K562 (cell line): Measurements from ENCODE around the gene TOX3. TPM values are rescaled to one million over a fixed set of nuclear protein-coding genes. Genes with fewer than 3 reads are reported as not detected.

Source experiments
- ATAC-seq: fragments of 200-7000 bp; cut with Tn5 transposase; 3 replicates; pipeline ENCODE4 v1.9.1; 2020; ENCODE audit warnings: moderate library complexity
- BruUV-seq: library from RNA; stranded (reverse); fragments of 400-500 nt; replicated peaks from 2 replicates; lab custom pipeline; 2021; lab: Mats Ljungman, UMichigan
- CTCF ChIA-PET: fragments of 300-600 bp; formaldehyde crosslinking; extraction: SDS; loops from one replicate; lab custom pipeline; 2021; ENCODE audit warnings: low intra/inter-chr PET ratio; lab: Yijun Ruan, JAX
- POLR2A ChIA-PET: fragments of 300-600, 350-650 bp; sonication (Branson Sonifier 250); formaldehyde crosslinking; extraction: SDS; loops from one replicate; lab custom pipeline; 2021; ENCODE audit warnings: antibody characterized with exemption, inconsistent platforms; lab: Yijun Ruan, JAX
- DNase-seq, 4 experiments: peaks; one replicate each; pipeline versions ENCODE4 v3.0.0 to v3.0.0-alpha.2; 2011 to 2018; ENCODE audit warnings: low spot score in 3 of 4, mixed read lengths in 3 of 4; ENCODE audit errors: extremely low read depth in 1 of 4
- FAIRE-seq: peaks from 2 replicates; lab custom pipeline; 2011; peaks lifted over from hg19 to GRCh38; lab: Jason Lieb, UNC
- H2AFZ ChIP-seq: 2 replicates; pipeline ENCODE4 v1.6.0; 2011; ENCODE audit warnings: low read depth, low read length, control low read depth, inconsistent platforms
- H3K27ac ChIP-seq: fragments of 200-600 bp; 3 replicates; pipeline ENCODE4 v1.8.0; 2011; ENCODE audit warnings: low read depth, mild to moderate bottlenecking, control low read depth, inconsistent platforms, low read length, moderate library complexity, mixed read lengths; ENCODE audit errors: extremely low read depth
- H3K27me3 ChIP-seq, 2 experiments: fragments of 300-600 bp in 1 of 2; 2 replicates in 1 of 2; 3 replicates in 1 of 2; pipeline versions ENCODE4 v1.6.0 to v1.8.0; 2011; ENCODE audit warnings: inconsistent platforms in 2 of 2, low read length in 2 of 2, mild to moderate bottlenecking in 1 of 2, mixed read lengths in 1 of 2, moderate library complexity in 1 of 2; ENCODE audit not compliant: control insufficient read depth in 2 of 2, insufficient read depth in 2 of 2
- H3K36me3 ChIP-seq: fragments of 300-600 bp; 3 replicates; pipeline ENCODE4 v1.8.0; 2011; ENCODE audit warnings: mild to moderate bottlenecking, low read length, inconsistent platforms; ENCODE audit not compliant: control insufficient read depth, insufficient read depth
- H3K4me1 ChIP-seq, 2 experiments: fragments of 200-600 bp in 1 of 2; replicated peaks in 1 of 2; 2 replicates in 1 of 2; 3 replicates in 1 of 2; pipeline versions ENCODE4 v1.5.1 to v1.8.0; 2011; ENCODE audit warnings: inconsistent platforms in 2 of 2, low read length in 2 of 2, mild to moderate bottlenecking in 1 of 2, mixed read lengths in 1 of 2, moderate library complexity in 1 of 2; ENCODE audit not compliant: control insufficient read depth in 2 of 2, insufficient read depth in 2 of 2
- H3K4me2 ChIP-seq: 2 replicates; pipeline ENCODE4 v1.6.1; 2011; ENCODE audit warnings: low read length, control low read depth, inconsistent platforms, mixed read lengths; ENCODE audit not compliant: insufficient read depth
- H3K4me3 ChIP-seq: fragments of 200-600 bp; sonication (generic), shearing (Covaris generic); 2 replicates; pipeline ENCODE4 v1.5.1; 2016; ENCODE audit warnings: control low read depth, inconsistent platforms
- H3K79me2 ChIP-seq: fragments of 200-600 bp; 3 replicates; pipeline ENCODE4 v1.8.0; 2011; ENCODE audit warnings: low read length, inconsistent platforms; ENCODE audit not compliant: control insufficient read depth, insufficient read depth
- H3K9ac ChIP-seq, 2 experiments: 2 replicates each; pipeline versions ENCODE4 v1.6.0 to v1.6.1; 2011; ENCODE audit warnings: low read depth in 2 of 2, low read length in 2 of 2, control low read depth in 1 of 2, inconsistent platforms in 1 of 2, mild to moderate bottlenecking in 1 of 2, mixed read lengths in 1 of 2; ENCODE audit not compliant: insufficient read depth in 1 of 2
- H3K9me1 ChIP-seq: one replicate; pipeline ENCODE4 v1.6.0; 2011; ENCODE audit warnings: inconsistent platforms, mild to moderate bottlenecking, low read length, moderate library complexity; ENCODE audit not compliant: control insufficient read depth, insufficient read depth
- H3K9me3 ChIP-seq: replicated peaks from 2 replicates; pipeline ENCODE4 v1.5.1; 2011; ENCODE audit warnings: low read depth, low read length, inconsistent platforms; ENCODE audit not compliant: control insufficient read depth, insufficient read depth
- H4K20me1 ChIP-seq: replicated peaks from 2 replicates; pipeline ENCODE4 v1.6.1; 2011; ENCODE audit warnings: low read length, inconsistent platforms, mixed read lengths; ENCODE audit not compliant: control insufficient read depth, insufficient read depth
- BRF2 ChIP-seq: IDR thresholded peaks from 3 replicates; pipeline ENCODE4 v1.6.1; 2011; ENCODE audit warnings: borderline replicate concordance, mild to moderate bottlenecking; ENCODE audit not compliant: insufficient read length, insufficient read depth
- E2F5 ChIP-seq: sonication (generic); formaldehyde crosslinking; IDR thresholded peaks from 2 replicates; pipeline ENCODE4 v1.8.0; 2022; ENCODE audit warnings: mild to moderate bottlenecking, missing genetic modification reagents
- EP400 ChIP-seq: fragments of 450-650 bp; IDR thresholded peaks from 2 replicates; pipeline ENCODE4 v1.6.1; 2017; ENCODE audit warnings: antibody characterized with exemption, mild to moderate bottlenecking, moderate library complexity
- EZH2 ChIP-seq: IDR thresholded peaks from 2 replicates; pipeline ENCODE4 v1.6.1; 2012; ENCODE audit warnings: low read depth, mild to moderate bottlenecking, inconsistent platforms, low read length, borderline replicate concordance
- FIP1L1 ChIP-seq: fragments of 200-400 bp; formaldehyde crosslinking; IDR thresholded peaks from 2 replicates; pipeline ENCODE4 v1.6.1; 2018; ENCODE audit warnings: mild to moderate bottlenecking, low read depth, low read length; ENCODE audit not compliant: poor library complexity, severe bottlenecking
- HMG20A ChIP-seq: fragments of 450-650 bp; formaldehyde crosslinking; conservative IDR thresholded peaks from 2 replicates; pipeline ENCODE4 v1.4.0; 2020; ENCODE audit warnings: mild to moderate bottlenecking, mixed read lengths
- NR1H2 ChIP-seq: sonication (generic); formaldehyde crosslinking; IDR thresholded peaks from 2 replicates; pipeline ENCODE4 v1.4.0; 2020; ENCODE audit warnings: mild to moderate bottlenecking, missing genetic modification reagents
- POLR2H ChIP-seq: IDR thresholded peaks from 2 replicates; pipeline ENCODE4 v1.6.1; 2016; ENCODE audit warnings: missing genetic modification characterization, low read depth, mild to moderate bottlenecking, control low read depth, missing compliant biosample characterization, moderate library complexity
- PTTG1 ChIP-seq: fragments of 450-650 bp; IDR thresholded peaks from 2 replicates; pipeline ENCODE4 v1.6.1; 2016; ENCODE audit warnings: low read depth, mild to moderate bottlenecking, missing genetic modification characterization, missing compliant biosample characterization
- SMARCA5 ChIP-seq: fragments of 450-650 bp; IDR thresholded peaks from 2 replicates; pipeline ENCODE4 v1.6.1; 2016
- SP2 ChIP-seq: IDR thresholded peaks from 2 replicates; pipeline ENCODE4 v1.6.1; 2011; ENCODE audit warnings: mild to moderate bottlenecking, low read depth, low read length, moderate library complexity; ENCODE audit not compliant: poor library complexity, severe bottlenecking; ENCODE audit errors: extremely low read depth
- ZC3H8 ChIP-seq: fragments of 450-650 bp; IDR thresholded peaks from 2 replicates; pipeline ENCODE4 v1.6.1; 2017
- ZFP1 ChIP-seq: fragments of 450-650 bp; formaldehyde crosslinking; IDR thresholded peaks from 2 replicates; pipeline ENCODE4 v1.4.0; 2020; ENCODE audit warnings: mild to moderate bottlenecking, mixed read lengths
- ZNF175 ChIP-seq: fragments of 200-800 bp; sonication (Bioruptor generic); IDR thresholded peaks from 2 replicates; pipeline ENCODE4 v1.6.1; 2016; ENCODE audit warnings: low read depth, mild to moderate bottlenecking, missing genetic modification characterization, missing compliant biosample characterization
- ZNF282 ChIP-seq: sonication (generic); formaldehyde crosslinking; IDR thresholded peaks from 2 replicates; pipeline ENCODE4 v1.8.1; 2023; ENCODE audit warnings: missing genetic modification reagents
- ZNF324 ChIP-seq: fragments of 250-450 bp; sonication (Bioruptor Pico); IDR thresholded peaks from 2 replicates; pipeline ENCODE4 v1.4.0; 2020; ENCODE audit warnings: mild to moderate bottlenecking
- WGBS: fragments of 100-300 bp; shearing (Covaris generic); methylation state at CpG from one replicate; pipeline ENCODE4 v1.1.6; 2016; ENCODE audit warnings: low coverage, mixed read lengths; ENCODE audit not compliant: insufficient coverage; ENCODE audit errors: missing lambda C conversion rate; 5-methylcytosine and 5-hydroxymethylcytosine counted together
- in situ Hi-C: fragments of 300-500 bp; cut with MboI; formaldehyde crosslinking; loops from 4 replicates; pipeline ENCODE4 v1.15.0; 2018; ENCODE audit warnings: inconsistent platforms, mixed read lengths
- intact Hi-C: fragments of 100-400 bp; cut with micrococcal nuclease; formaldehyde crosslinking; loops from 2 replicates; pipeline ENCODE4 v1.14.2; 2022
- polyA plus RNA-seq, 8 experiments: library from polyadenylated mRNA; depleted of rRNA in 4 of 8; stranded (reverse) in 5 of 8; unstranded in 3 of 8; fragments of >200 nt; fragmentation: Nextera tagmentation in 2 of 8; fragmentation: Illumina TruSeq in 1 of 8; extraction: Ambion mirVana in 2 of 8; extraction: Trizol in 1 of 8; gene quantifications; 2 replicates each; pipeline versions ENCODE4 v1.2.1 to v1.2.3, GENCODE V29; 2011 to 2014; ENCODE audit warnings: inconsistent platforms in 1 of 8, missing spikeins in 1 of 8
- total RNA-seq, 7 experiments: library from RNA; depleted of rRNA in 6 of 7; stranded (reverse); fragments of >200 nt in 6 of 7; fragmentation: Illumina TruSeq in 2 of 7; extraction: Trizol in 2 of 7; gene quantifications; 2 replicates each; pipeline versions ENCODE4 v1.2.1 to v1.2.3, GENCODE V29; 2011 to 2021; ENCODE audit warnings: low replicate concordance in 1 of 7
- TF ChIP-seq, protein P1 (sequence below): sonication (generic); formaldehyde crosslinking; IDR thresholded peaks from 2 replicates; pipeline ENCODE4 v1.4.0; 2020; ENCODE audit warnings: mild to moderate bottlenecking, missing genetic modification reagents
- TF ChIP-seq, protein P2 (sequence below): sonication (generic); formaldehyde crosslinking; IDR thresholded peaks from 2 replicates; pipeline ENCODE4 v1.8.1; 2023; ENCODE audit warnings: mild to moderate bottlenecking, missing genetic modification reagents

The TOX3 gene
- total and polyA plus RNA-seq, 9 of the 15 experiments (the other 6 are each of a cell fraction or from before 2014, with no cell fraction given) = not detected

DNA sequence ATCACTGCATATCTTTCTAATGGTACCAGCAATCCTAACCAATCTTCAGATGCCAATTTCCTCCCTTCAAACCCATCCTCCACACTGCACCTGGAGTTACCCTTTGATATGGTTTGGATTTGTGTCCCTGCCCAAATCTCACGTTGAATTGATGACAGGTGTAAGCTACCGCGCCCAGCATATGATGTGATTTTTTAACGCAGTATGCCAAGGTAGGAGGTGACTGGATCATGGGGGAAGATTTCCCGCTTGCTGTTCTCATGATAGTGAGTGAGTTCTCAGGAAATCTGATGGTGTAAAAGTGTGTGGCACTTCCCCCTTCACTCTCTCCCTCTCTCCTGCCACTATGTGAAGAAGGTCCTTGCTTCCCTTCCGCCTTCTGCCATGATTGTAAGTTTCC, 57.0 kb downstream of the TOX3 start:
- no peak overlapping the region for H3K4me2 ChIP-seq
- no peaks in the 10 kb centered on the region for H3K4me1 ChIP-seq
- in situ Hi-C loops (no loop called here), intact Hi-C loops (no loop called here)
- WGBS = 0% methylated on average over 6 of the region's 6 CpGs
- H3K9me3 ChIP-seq = no peaks in the 10 kb centered on the region
- no peak overlapping the region for H3K4me3 ChIP-seq
- no peaks in the 10 kb centered on the region for H4K20me1 ChIP-seq
- ChIA-PET POLR2A (no interaction called here), CTCF (no interaction called here)
- H3K36me3 ChIP-seq = no peaks in the 10 kb centered on the region
- no peak for FAIRE-seq
- no peak overlapping the region for H3K9ac ChIP-seq
- BruUV-seq = no TSS peak
- no peak for ATAC-seq
- H3K9me1 ChIP-seq = no peaks in the 10 kb centered on the region
- H3K27me3 ChIP-seq = no peaks in the 10 kb centered on the region
- DNase-seq = no peak
- H3K27ac ChIP-seq = no peak overlapping the region
- H2AFZ ChIP-seq = no peak overlapping the region
- H3K79me2 ChIP-seq = no peaks in the 10 kb centered on the region
- TF ChIP-seq ZNF175 (CRISPR knock-in tag) = no peak
- TF ChIP-seq ZFP1 = no peak
- no peak for TF ChIP-seq ZNF324 (CRISPR knock-in tag)
- no peak for TF ChIP-seq FIP1L1
- TF ChIP-seq EZH2 = no peak
- no peak for TF ChIP-seq EP400
- no peak for TF ChIP-seq NR1H2
- TF ChIP-seq POLR2H (tag) = no peak
- no peak for TF ChIP-seq PTTG1
- no peak for TF ChIP-seq SMARCA5
- TF ChIP-seq HMG20A = no peak
- TF ChIP-seq, protein P1, sequence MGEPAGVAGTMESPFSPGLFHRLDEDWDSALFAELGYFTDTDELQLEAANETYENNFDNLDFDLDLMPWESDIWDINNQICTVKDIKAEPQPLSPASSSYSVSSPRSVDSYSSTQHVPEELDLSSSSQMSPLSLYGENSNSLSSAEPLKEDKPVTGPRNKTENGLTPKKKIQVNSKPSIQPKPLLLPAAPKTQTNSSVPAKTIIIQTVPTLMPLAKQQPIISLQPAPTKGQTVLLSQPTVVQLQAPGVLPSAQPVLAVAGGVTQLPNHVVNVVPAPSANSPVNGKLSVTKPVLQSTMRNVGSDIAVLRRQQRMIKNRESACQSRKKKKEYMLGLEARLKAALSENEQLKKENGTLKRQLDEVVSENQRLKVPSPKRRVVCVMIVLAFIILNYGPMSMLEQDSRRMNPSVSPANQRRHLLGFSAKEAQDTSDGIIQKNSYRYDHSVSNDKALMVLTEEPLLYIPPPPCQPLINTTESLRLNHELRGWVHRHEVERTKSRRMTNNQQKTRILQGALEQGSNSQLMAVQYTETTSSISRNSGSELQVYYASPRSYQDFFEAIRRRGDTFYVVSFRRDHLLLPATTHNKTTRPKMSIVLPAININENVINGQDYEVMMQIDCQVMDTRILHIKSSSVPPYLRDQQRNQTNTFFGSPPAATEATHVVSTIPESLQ (CRISPR knock-in tag) = no peak
- TF ChIP-seq ZC3H8 = no peak
- TF ChIP-seq E2F5 = no peak
- TF ChIP-seq, protein P2, sequence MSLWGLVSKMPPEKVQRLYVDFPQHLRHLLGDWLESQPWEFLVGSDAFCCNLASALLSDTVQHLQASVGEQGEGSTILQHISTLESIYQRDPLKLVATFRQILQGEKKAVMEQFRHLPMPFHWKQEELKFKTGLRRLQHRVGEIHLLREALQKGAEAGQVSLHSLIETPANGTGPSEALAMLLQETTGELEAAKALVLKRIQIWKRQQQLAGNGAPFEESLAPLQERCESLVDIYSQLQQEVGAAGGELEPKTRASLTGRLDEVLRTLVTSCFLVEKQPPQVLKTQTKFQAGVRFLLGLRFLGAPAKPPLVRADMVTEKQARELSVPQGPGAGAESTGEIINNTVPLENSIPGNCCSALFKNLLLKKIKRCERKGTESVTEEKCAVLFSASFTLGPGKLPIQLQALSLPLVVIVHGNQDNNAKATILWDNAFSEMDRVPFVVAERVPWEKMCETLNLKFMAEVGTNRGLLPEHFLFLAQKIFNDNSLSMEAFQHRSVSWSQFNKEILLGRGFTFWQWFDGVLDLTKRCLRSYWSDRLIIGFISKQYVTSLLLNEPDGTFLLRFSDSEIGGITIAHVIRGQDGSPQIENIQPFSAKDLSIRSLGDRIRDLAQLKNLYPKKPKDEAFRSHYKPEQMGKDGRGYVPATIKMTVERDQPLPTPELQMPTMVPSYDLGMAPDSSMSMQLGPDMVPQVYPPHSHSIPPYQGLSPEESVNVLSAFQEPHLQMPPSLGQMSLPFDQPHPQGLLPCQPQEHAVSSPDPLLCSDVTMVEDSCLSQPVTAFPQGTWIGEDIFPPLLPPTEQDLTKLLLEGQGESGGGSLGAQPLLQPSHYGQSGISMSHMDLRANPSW (CRISPR knock-in tag) = no peak
- TF ChIP-seq BRF2 = no peak
- no peak for TF ChIP-seq SP2
- no peak for TF ChIP-seq ZNF282
